WTC11 (cell line): ENCODE data around the gene AKAP6. TPM values are rescaled to one million over a fixed set of nuclear protein-coding genes. Genes with fewer than 3 reads are reported as not detected.

ENCODE experiments used
- ATAC-seq: fragments of 200-7000 bp; cut with Tn5 transposase; 2 replicates; pipeline ENCODE4 v1.10.0; 2021; ENCODE audit warnings: mild to moderate bottlenecking, moderate library complexity
- CTCF ChIA-PET: fragments of 300-600 bp; sonication (Branson Sonifier 250); formaldehyde crosslinking; loops from one replicate; lab custom pipeline; 2021; ENCODE audit warnings: antibody characterized with exemption; lab: Charles Lee
- POLR2A ChIA-PET: fragments of 350-600 bp; sonication (Branson Sonifier 250); formaldehyde crosslinking; loops from one replicate; lab custom pipeline; 2021; ENCODE audit warnings: antibody characterized with exemption; lab: Charles Lee
- DNase-seq: peaks from one replicate; pipeline ENCODE4 v3.0.0; 2021; ENCODE audit warnings: low spot score
- H3K27ac Mint-ChIP-seq: 2 replicates; pipeline ENCODE4 v1.8.0; 2021; ENCODE audit warnings: mixed read lengths
- H3K27me3 Mint-ChIP-seq: 2 replicates; pipeline ENCODE4 v1.8.0; 2021; ENCODE audit warnings: low read depth, mild to moderate bottlenecking, moderate library complexity, mixed read lengths
- H3K36me3 Mint-ChIP-seq: 2 replicates; pipeline ENCODE4 v1.8.0; 2021; ENCODE audit warnings: mixed read lengths
- H3K4me1 Mint-ChIP-seq: 2 replicates; pipeline ENCODE4 v1.8.0; 2022; ENCODE audit warnings: mixed read lengths
- H3K4me3 Mint-ChIP-seq: 2 replicates; pipeline ENCODE4 v1.8.0; 2021; ENCODE audit warnings: mild to moderate bottlenecking, moderate library complexity, mixed read lengths
- H3K9me3 Mint-ChIP-seq: 2 replicates; pipeline ENCODE4 v1.8.0; 2021; ENCODE audit warnings: mixed read lengths
- ATF2 ChIP-seq: sonication (generic); formaldehyde crosslinking; IDR thresholded peaks from 2 replicates; pipeline ENCODE4 v1.8.1; 2022; ENCODE audit warnings: low read depth, missing genetic modification reagents, borderline replicate concordance
- ATF6 ChIP-seq: sonication (generic); formaldehyde crosslinking; IDR thresholded peaks from 2 replicates; pipeline ENCODE4 v1.8.1; 2023; ENCODE audit warnings: mild to moderate bottlenecking, missing genetic modification reagents
- MAX ChIP-seq: sonication (generic); formaldehyde crosslinking; IDR thresholded peaks from 2 replicates; pipeline ENCODE4 v1.8.0; 2022; ENCODE audit warnings: mild to moderate bottlenecking, missing genetic modification reagents
- NR3C1 ChIP-seq: sonication (generic); formaldehyde crosslinking; conservative IDR thresholded peaks from 2 replicates; pipeline ENCODE4 v1.8.1; 2023; ENCODE audit warnings: low read depth, mild to moderate bottlenecking, missing genetic modification reagents
- PRRX2 ChIP-seq: fragments of 250-450 bp; sonication (Bioruptor Pico); IDR thresholded peaks from 2 replicates; pipeline ENCODE4 v1.8.0; 2021; ENCODE audit warnings: mild to moderate bottlenecking
- RELA ChIP-seq: sonication (generic); formaldehyde crosslinking; IDR thresholded peaks from 2 replicates; pipeline ENCODE4 v1.8.1; 2022; ENCODE audit warnings: missing genetic modification reagents, mild to moderate bottlenecking, borderline replicate concordance
- SMAD3 ChIP-seq: sonication (generic); formaldehyde crosslinking; IDR thresholded peaks from 2 replicates; pipeline ENCODE4 v1.8.0; 2022; ENCODE audit warnings: missing genetic modification reagents, mild to moderate bottlenecking, borderline replicate concordance
- SOX15 ChIP-seq: fragments of 250-450 bp; sonication (Bioruptor Pico); IDR thresholded peaks from 2 replicates; pipeline ENCODE4 v1.9.0; 2021; ENCODE audit warnings: mild to moderate bottlenecking
- USF1 ChIP-seq: sonication (generic); formaldehyde crosslinking; IDR thresholded peaks from 2 replicates; pipeline ENCODE4 v1.8.0; 2022; ENCODE audit warnings: mild to moderate bottlenecking, missing genetic modification reagents
- ZNF425 ChIP-seq: fragments of 250-450 bp; sonication (Bioruptor Pico); conservative IDR thresholded peaks from 2 replicates; pipeline ENCODE4 v1.9.0; 2021; ENCODE audit warnings: mild to moderate bottlenecking
- total RNA-seq: library from RNA; stranded (reverse); gene quantifications from 3 replicates; pipeline ENCODE4 v1.2.3, GENCODE V29; 2021
- TF ChIP-seq, protein P1 (sequence below): sonication (generic); formaldehyde crosslinking; IDR thresholded peaks from 2 replicates; pipeline ENCODE4 v1.8.1; 2022; ENCODE audit warnings: low read depth, mild to moderate bottlenecking, moderate library complexity, missing genetic modification reagents, borderline replicate concordance
- TF ChIP-seq, protein P2 (sequence below): sonication (generic); formaldehyde crosslinking; IDR thresholded peaks from 2 replicates; pipeline ENCODE4 v1.8.0; 2023; ENCODE audit warnings: mild to moderate bottlenecking, missing genetic modification reagents
- TF ChIP-seq, protein P3 (sequence below): sonication (generic); formaldehyde crosslinking; IDR thresholded peaks from 2 replicates; pipeline ENCODE4 v1.8.1; 2023; ENCODE audit warnings: mild to moderate bottlenecking, moderate library complexity, missing genetic modification reagents
- TF ChIP-seq, protein P4 (sequence below): fragments of 200-600 bp; IDR thresholded peaks from 2 replicates; pipeline ENCODE4 v1.8.0; 2022; ENCODE audit warnings: antibody characterized with exemption

Gene AKAP6
- total RNA-seq, 1 experiment from 2014 or later: 0.63 TPM

DNA sequence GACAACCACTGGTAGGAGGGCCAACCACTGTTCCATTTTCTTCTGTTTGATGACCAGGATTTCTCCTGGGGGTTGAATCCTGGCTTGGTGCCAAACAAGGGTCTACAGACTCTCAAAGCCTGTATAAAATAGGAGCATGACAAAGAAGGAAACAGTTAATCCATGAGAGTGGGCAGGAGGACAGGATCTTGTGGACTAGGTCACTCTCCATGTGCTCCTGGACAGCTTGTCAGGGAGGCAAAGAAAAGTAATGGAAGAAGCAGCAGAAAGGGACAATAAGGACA lies 243.7 kb downstream of the AKAP6 start (continued):
- TF ChIP-seq ATF6 (CRISPR knock-in tag): no peak
- TF ChIP-seq ZNF425 (CRISPR knock-in tag): no peak
- no peak for TF ChIP-seq RELA (CRISPR knock-in tag)
- TF ChIP-seq PRRX2 (CRISPR knock-in tag): no peak
- no peak for TF ChIP-seq SOX15 (CRISPR knock-in tag)
- TF ChIP-seq, protein P1, sequence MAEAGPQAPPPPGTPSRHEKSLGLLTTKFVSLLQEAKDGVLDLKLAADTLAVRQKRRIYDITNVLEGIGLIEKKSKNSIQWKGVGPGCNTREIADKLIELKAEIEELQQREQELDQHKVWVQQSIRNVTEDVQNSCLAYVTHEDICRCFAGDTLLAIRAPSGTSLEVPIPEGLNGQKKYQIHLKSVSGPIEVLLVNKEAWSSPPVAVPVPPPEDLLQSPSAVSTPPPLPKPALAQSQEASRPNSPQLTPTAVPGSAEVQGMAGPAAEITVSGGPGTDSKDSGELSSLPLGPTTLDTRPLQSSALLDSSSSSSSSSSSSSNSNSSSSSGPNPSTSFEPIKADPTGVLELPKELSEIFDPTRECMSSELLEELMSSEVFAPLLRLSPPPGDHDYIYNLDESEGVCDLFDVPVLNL (CRISPR knock-in tag): no peak

- Mint-ChIP-seq H3K4me1 (peaks cover 13% of the 10 kb centered on the region), H3K36me3 (no peaks in the 10 kb centered on the region), H3K4me3 (no peak overlapping the region), H3K9me3 (no peaks in the 10 kb centered on the region), H3K27ac (no peak overlapping the region), H3K27me3 (no peaks in the 10 kb centered on the region)
- TF ChIP-seq, protein P2, sequence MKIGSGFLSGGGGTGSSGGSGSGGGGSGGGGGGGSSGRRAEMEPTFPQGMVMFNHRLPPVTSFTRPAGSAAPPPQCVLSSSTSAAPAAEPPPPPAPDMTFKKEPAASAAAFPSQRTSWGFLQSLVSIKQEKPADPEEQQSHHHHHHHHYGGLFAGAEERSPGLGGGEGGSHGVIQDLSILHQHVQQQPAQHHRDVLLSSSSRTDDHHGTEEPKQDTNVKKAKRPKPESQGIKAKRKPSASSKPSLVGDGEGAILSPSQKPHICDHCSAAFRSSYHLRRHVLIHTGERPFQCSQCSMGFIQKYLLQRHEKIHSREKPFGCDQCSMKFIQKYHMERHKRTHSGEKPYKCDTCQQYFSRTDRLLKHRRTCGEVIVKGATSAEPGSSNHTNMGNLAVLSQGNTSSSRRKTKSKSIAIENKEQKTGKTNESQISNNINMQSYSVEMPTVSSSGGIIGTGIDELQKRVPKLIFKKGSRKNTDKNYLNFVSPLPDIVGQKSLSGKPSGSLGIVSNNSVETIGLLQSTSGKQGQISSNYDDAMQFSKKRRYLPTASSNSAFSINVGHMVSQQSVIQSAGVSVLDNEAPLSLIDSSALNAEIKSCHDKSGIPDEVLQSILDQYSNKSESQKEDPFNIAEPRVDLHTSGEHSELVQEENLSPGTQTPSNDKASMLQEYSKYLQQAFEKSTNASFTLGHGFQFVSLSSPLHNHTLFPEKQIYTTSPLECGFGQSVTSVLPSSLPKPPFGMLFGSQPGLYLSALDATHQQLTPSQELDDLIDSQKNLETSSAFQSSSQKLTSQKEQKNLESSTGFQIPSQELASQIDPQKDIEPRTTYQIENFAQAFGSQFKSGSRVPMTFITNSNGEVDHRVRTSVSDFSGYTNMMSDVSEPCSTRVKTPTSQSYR: no peak
- TF ChIP-seq USF1 (CRISPR knock-in tag) (no peak), NR3C1 (no peak), MAX (CRISPR knock-in tag) (no peak)
- ATAC-seq (no peak), DNase-seq (no peak)
- ChIA-PET POLR2A (no interaction called here), CTCF (no interaction called here)
Observed at GRCh38 chr14:32574269-32574668, 245.2 kb downstream of the AKAP6 start.

DNA sequence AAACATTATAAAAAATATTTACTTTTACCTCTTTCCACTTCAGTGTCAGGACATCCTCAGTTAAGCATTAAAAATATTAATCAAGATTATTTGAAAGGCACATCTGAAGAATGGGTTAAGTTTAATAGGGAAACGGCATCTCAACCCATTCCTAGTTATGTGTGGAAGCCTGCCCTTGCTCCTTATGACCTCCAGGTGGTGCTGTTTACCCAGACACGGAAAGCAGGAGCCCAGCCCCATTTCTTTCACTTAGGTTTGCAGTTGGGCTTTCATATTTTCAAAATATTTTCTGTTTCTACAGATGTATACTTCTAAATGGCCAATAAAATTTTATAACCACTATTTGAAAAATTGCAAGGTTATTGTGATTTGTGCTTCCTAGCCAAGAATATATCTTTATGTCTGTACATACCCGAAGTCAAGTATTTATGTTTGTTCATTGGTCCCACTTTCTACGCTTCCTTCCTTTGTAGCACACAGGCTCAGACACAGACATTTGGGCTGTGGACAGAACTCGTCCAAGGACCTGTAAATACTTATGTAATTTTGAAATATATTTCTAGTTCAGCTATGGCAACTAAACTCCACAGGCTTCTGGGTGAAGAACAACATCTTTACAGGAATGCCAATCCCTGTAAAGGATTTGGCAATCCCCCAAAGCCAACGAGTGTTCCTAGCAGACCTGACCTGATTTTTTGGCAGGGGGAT lies 247.1 kb downstream of the AKAP6 start:
- no peak overlapping the region for H3K27ac Mint-ChIP-seq
- H3K4me3 Mint-ChIP-seq: no peak overlapping the region
- peak; percentile 78 for ATAC-seq
- H3K9me3 Mint-ChIP-seq: peaks cover 3% of the 10 kb centered on the region; the same call in 1 of the 2 replicates
- peaks cover 13% of the 10 kb centered on the region for H3K4me1 Mint-ChIP-seq
- H3K27me3 Mint-ChIP-seq: no peaks in the 10 kb centered on the region
- H3K36me3 Mint-ChIP-seq: peaks cover 2% of the 10 kb centered on the region
- DNase-seq: no peak
- POLR2A ChIA-PET: no interaction called here
- CTCF ChIA-PET: no interaction called here
- TF ChIP-seq, protein P3, sequence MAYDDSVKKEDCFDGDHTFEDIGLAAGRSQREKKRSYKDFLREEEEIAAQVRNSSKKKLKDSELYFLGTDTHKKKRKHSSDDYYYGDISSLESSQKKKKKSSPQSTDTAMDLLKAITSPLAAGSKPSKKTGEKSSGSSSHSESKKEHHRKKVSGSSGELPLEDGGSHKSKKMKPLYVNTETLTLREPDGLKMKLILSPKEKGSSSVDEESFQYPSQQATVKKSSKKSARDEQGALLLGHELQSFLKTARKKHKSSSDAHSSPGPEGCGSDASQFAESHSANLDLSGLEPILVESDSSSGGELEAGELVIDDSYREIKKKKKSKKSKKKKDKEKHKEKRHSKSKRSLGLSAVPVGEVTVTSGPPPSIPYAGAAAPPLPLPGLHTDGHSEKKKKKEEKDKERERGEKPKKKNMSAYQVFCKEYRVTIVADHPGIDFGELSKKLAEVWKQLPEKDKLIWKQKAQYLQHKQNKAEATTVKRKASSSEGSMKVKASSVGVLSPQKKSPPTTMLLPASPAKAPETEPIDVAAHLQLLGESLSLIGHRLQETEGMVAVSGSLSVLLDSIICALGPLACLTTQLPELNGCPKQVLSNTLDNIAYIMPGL (CRISPR knock-in tag): no peak
- no peak for TF ChIP-seq SMAD3 (CRISPR knock-in tag)
- TF ChIP-seq, protein P4, sequence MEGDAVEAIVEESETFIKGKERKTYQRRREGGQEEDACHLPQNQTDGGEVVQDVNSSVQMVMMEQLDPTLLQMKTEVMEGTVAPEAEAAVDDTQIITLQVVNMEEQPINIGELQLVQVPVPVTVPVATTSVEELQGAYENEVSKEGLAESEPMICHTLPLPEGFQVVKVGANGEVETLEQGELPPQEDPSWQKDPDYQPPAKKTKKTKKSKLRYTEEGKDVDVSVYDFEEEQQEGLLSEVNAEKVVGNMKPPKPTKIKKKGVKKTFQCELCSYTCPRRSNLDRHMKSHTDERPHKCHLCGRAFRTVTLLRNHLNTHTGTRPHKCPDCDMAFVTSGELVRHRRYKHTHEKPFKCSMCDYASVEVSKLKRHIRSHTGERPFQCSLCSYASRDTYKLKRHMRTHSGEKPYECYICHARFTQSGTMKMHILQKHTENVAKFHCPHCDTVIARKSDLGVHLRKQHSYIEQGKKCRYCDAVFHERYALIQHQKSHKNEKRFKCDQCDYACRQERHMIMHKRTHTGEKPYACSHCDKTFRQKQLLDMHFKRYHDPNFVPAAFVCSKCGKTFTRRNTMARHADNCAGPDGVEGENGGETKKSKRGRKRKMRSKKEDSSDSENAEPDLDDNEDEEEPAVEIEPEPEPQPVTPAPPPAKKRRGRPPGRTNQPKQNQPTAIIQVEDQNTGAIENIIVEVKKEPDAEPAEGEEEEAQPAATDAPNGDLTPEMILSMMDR: peak; percentile 90
- TF ChIP-seq ATF2: no peak
